NCI-H146 treated with DMSO at 0.1 percent for 48 hours (cell line): Measurements from ENCODE around the gene GDPD3.

Experiments used
- DNase-seq: peaks from one replicate; lab custom pipeline; 2025; ENCODE audit not compliant: unreplicated experiment; lab: John Stamatoyannopoulos, UW

GDPD3 gene

DNA sequence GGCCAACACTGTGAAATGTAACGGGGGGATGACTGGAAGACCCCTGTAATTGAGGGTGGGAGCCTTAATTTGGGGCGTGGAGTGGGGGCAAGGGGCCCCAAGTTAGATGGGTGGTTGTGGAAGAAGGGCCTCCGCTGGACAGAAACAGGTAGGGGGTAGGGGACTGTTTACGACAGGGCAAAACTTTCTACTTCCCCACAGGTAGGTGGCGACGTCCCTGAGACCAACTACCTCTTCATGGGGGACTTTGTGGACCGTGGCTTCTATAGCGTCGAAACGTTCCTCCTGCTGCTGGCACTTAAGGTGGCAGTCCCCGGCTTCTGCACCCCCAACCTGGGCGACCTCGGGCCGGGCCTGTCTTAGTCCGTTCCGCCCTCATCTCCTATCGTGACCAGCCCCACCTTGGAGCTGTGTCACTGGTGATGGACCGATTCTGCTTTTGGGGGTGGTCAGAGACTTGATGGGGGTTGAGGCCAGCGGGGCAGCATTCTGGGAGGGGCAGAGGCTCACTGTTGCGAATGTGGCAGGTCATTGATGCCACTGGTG lies 30.7 kb downstream of the GDPD3 start:
- DNase-seq = no peak

DNA sequence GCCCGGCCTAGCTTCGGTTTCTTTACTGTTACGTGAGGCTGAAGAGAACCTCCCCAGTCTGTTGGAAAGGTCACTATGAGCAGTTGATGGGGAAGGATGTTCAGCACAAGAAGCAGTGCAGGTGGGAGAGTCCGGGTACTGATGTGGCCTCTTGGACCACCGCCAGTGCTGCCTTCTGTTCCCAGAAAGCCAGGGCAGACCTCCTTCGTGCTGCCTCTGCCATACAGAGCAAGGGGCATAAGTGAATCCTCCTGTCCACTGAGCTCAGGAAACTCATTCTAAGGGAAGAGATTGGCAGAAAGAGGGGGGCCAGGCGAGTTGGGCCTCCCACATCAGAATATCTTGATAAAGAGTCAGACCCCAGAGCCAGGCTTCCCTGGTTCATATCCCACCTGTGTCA lies 33.9 kb downstream of the GDPD3 start:
- DNase-seq = no peak

DNA sequence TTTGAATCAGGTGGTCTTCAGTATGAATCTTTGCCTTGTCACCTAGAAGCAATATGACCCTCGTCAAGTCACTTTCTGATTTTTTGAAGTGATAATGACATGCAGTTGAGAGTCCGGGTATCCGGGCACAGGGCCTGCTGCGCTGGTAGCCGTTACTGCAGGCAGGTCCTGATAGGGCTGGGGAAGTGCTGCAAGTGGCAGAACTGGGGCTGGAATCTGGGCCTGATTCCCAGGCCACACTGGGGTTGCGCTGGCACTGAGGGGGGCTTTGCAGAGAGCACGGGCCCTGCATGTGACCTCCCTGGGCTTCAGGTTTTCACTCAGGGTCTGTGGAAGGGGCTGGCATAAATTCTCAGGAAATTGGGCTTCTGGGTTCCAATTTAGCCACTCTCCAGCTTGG lies 34.6 kb downstream of the GDPD3 start:
- DNase-seq = no peak

DNA sequence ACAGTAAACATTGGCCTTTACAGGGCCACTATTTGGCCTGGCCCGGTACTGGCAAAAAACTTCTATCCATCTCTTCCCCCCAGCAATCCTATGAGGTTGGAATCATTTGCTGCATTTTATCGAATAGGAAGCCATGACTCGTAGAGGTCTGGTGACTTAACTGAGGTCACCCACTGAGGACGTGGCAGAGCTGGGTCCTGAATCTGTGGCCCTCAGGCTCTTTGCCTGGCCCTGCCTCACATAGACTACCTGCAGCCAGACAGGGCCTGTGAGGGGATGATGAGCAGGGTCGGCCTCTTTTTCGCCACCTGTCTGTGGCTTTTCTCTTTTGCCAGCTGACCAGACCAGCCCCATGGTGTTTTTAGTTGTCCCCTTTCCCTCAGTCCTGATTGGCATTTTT lies 35.7 kb downstream of the GDPD3 start:
- no peak for DNase-seq

DNA sequence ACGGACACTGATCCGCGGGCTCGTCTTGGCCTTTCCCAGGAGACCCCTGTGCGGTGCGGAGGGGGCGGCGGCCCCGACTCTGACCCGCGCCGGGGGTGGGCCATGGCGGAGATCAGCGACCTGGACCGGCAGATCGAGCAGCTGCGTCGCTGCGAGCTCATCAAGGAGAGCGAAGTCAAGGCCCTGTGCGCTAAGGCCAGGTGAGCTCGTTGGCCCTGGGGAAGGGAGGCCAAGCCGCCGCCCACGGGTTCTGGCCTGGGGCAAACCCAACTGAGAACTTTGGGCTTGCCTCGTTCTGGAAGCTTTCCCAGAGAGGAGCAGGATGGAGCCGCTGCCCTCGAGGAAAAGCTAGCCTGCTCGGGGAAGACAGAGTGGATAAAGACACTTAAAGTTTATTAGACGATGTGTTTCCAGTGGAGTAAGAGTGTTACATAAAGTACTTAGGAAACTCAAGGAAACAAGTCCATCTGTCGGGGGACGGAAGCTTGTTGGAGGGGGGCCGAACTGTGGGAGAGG lies 37.0 kb downstream of the GDPD3 start:
- DNase-seq = no peak

DNA sequence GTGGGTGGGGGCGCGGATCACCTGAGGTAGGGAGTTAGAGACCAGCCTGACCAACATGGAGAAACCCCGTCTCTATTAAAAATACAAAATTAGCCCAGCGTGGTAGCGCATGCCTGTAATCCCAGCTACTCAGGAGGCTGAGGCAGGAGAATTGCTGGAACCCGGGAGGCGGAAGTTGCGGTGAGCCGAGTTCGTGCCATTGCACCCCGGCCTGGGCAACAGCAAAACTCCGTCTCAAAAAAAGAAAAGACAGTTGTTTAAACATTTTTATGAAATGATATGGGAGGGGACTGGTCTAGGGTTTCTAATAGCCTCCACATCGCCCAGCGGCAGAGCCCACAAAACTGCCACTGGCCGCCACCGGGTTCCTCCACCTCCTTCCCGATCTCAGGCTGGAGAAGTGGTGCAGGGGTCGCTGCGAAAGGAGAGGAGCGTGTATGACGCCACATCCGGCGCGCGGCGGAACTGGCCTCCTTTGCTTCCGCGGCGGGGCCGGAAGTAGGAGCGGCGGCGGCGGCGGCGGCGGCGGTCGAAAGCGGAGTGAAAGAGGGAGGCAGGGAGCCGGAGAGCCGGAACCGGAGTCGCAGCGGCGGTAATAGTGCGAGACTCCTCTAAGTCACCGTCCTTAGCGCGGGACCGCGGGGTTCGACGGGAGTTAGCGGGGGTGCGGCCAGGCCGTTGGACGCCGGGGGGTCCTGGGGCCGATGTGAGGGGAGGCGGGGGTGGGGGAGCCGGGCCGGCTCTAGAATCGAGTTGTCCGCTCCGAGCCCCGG lies 37.6 kb downstream of the GDPD3 start, which contains the start of gene PPP4C:
TSS of gene PPP4C (plus strand) at position 492 of the 773 bp plus-strand sequence. CDS start 384 bp downstream, outside the sequence.
- peak; percentile 89 for DNase-seq

DNA sequence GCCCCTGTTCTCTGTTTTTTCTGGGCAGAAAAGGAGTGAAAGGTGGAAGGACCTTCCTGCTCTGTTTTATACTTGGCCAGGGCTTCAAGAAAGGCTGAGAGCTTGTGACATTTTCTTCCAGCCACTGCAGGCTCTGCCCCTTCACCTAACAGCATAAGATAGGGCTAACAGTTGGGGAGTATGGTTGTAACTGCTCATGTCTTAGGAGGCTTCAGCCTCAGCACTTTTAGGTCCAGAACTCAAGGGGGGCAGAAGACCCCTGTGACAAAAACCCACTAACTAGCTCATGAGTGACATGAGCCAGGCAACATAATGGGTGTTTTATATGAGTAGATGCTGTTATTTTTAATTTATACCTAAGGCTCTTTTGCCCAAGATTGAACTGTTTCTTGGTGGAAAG lies 42.8 kb downstream of the GDPD3 start:
- DNase-seq = no peak

DNA sequence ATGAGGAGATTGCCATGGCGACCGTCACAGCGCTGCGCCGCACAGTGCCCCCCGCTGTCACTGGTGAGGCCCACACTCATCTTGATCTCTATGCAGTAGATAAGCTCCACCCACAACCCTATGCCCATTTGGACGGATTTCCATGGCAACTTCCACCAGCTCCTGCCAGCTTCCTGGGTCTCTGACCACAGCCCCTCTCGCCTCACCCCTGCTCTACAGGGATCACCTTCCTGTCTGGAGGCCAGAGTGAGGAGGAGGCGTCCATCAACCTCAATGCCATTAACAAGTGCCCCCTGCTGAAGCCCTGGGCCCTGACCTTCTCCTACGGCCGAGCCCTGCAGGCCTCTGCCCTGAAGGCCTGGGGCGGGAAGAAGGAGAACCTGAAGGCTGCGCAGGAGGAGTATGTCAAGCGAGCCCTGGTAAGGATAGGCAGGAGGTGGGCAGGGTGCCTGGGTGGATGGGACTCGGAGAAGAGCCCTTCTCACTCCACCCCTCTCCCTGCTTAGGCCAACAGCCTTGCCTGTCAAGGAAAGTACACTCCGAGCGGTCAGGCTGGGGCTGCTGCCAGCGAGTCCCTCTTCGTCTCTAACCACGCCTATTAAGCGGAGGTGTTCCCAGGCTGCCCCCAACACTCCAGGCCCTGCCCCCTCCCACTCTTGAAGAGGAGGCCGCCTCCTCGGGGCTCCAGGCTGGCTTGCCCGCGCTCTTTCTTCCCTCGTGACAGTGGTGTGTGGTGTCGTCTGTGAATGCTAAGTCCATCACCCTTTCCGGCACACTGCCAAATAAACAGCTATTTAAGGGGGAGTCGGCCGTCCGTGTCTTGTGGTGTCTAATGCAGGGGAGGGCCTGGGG lies 43.5 kb downstream of the GDPD3 start:
- DNase-seq = no peak

DNA sequence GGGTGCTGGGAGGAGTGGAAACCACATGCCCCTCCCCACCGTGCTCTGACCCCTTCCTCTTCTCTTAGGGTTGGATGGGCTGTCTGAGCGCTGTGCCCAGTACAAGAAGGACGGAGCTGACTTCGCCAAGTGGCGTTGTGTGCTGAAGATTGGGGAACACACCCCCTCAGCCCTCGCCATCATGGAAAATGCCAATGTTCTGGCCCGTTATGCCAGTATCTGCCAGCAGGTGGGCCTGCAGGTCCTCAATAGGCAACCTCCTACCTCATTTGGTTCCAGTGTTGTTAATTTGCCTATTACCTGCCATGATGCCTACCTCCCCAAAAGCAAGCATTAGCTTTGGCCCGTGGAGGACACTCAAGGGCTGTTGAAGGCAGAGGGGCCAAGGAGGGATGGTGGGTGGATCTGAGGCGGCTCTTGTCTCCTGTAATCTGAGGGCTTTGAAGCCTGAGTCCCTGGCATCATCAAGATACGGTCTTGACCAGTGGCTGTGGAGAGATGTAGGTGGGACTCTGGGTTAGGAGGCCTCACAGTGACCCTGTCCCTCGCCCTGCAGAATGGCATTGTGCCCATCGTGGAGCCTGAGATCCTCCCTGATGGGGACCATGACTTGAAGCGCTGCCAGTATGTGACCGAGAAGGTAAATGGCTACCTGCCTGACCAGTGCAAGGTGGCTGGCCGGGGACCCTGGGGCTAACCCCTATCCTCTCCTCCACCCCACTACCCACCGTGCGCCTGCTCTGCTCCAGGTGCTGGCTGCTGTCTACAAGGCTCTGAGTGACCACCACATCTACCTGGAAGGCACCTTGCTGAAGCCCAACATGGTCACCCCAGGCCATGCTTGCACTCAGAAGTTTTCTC lies 44.4 kb downstream of the GDPD3 start:
- DNase-seq = no peak

DNA sequence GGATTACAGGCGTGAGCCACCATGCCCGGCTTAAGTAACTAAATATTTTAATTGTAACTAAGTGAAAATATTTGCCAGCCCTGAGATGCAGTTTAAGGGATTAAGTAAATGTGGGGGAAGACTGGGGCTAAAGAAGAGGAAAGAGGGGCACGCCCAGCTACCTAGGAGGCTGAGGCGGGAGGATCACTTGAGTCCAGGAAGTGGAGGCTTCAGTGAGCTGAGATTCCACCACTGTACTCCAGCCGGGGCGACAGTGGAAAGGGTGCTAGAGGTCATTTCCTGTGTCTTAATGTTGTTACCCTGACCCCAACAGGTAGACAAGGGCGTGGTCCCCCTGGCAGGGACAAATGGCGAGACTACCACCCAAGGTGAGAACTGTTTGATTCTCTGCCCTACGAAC lies 45.0 kb downstream of the GDPD3 start:
- no peak for DNase-seq

DNA sequence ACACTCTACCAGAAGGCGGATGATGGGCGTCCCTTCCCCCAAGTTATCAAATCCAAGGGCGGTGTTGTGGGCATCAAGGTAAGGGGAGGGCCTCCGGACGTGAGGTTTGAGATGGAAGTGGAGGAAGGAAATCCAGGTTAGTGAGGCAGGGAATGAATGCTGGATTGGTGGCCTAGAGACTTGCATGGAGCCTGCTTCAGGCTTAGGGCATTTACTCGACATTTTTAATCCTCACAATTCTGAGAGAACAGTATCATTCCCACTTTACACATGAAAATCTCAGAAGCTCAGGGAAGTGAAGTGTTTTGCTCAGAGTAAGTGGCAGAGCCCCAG lies 45.8 kb downstream of the GDPD3 start:
- no peak for DNase-seq

DNA sequence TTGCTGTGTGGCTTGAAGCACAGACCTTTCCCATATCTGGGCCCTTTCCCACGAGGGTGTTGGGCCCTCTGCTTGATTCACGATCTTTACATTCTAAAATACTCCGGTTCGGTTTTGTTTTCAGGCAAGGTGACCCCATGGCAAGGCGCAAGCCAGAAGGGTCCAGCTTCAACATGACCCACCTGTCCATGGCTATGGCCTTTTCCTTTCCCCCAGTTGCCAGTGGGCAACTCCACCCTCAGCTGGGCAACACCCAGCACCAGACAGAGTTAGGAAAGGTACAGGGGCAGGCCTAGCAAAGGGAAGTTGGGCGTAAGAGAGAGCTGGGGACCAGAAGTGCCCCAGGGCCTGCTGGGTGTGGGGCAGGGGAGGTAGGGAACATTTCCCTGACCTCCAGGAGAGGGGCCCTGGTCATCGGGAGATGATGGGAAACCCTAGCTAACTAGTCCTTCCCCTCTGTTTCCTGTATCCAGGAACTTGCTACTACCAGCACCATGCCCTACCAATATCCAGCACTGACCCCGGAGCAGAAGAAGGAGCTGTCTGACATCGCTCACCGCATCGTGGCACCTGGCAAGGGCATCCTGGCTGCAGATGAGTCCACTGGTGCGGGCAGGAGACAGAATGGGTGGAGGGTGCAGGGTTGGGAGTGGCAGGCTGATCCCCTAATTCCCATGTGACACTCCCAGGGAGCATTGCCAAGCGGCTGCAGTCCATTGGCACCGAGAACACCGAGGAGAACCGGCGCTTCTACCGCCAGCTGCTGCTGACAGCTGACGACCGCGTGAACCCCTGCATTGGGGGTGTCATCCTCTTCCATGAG lies 46.4 kb downstream of the GDPD3 start:
- no peak for DNase-seq

DNA sequence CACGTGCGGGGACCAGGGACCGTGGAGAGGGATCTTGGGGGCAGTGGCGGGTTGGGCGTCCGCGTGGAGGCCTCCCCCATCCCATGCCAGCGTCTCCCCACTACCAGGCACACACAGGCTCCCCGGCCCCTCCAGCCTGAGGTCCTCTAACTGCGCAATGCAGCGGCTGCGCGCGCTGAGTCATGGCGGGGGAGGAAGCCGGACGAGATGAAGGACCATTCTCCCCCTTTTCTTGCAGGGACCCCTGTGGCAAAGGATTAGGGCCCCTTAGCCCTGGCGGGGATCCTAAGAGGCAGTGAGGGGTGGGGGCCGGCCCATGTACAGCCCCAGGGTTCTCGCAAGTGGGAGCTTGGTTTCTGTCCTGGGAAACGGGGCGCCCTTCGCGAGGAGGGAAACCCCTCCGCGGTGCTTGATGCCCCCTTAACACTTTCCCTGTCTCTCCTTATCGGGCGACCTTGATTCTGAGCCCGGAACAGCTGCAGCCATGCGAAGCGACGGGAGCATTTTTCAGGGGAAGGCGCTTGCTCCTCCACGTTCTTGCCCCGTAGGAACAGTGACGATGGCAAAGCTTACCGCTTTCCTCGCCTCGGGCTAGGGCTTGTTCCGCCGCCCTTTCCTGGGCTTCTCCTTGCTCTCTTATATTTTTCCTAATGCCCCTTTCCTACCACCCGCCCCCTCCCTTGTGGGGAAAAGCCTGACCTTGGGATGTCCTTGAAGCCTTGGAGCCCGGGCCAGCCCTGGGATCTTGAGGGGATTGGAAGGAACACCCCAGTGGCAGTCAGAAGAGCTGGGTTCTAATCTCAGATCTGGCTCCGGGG lies 47.2 kb downstream of the GDPD3 start:
- DNase-seq = no peak

DNA sequence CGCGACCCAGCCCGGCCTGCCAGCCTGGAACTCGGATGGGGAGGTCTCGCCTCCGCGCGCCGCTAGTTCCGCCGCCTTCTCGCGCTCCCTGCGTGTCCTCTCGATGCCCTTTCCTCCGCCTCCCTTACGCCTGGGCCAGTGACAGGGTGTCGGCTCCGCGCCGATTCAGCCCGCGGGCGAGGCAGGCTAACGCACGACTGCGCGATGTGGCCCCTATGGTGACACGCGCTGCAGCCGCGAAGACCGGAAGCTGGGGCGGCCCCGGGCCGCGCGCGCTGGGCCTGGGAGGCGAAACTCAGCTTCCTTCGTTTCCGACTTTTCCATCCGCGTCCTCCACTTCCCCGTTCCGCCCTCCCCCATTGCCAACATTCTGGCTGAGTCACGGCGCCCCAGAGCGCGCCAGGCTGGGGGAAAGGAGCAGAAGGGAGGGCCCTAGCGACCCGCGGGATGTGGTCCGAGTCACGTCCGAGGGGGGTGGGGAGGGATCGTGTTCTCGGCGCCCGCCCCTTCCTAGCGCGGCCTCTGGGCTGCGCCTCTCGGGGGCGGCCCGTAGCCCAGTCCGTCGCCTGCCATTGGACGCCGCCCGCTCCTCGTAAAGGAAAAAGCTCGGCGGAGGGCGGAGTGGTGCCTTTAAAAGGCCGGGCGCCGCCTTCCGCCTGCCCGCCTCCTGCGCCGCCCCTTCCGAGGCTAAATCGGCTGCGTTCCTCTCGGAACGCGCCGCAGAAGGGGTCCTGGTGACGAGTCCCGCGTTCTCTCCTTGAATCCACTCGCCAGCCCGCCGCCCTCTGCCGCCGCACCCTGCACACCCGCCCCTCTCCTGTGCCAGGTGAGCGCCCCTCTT lies 48.0 kb downstream of the GDPD3 start, which contains the start of gene ALDOA:
TSS of gene ALDOA (plus strand) at position 659 of the 841 bp plus-strand sequence. CDS start 1,138 bp downstream, outside the sequence.
- peak; percentile 97 for DNase-seq

DNA sequence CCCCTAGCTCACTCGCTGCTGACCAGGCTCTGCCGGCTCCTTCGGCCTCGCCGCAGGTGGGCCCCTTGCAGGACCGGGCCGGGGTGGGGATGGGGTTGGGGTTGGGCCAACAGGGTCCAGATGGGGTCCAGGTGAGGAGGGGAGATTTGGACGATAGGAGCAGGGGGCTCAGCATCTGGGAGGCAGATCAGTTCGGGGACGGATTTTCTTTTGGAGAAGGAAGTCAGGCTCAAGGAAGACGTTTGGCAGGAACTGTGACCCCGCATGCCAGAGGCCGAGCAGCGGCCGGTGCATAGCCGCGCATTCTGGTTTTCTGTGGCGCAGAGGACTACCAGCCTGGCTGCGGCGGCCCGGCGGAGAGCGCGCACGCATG lies 48.6 kb downstream of the GDPD3 start:
- no peak for DNase-seq

DNA sequence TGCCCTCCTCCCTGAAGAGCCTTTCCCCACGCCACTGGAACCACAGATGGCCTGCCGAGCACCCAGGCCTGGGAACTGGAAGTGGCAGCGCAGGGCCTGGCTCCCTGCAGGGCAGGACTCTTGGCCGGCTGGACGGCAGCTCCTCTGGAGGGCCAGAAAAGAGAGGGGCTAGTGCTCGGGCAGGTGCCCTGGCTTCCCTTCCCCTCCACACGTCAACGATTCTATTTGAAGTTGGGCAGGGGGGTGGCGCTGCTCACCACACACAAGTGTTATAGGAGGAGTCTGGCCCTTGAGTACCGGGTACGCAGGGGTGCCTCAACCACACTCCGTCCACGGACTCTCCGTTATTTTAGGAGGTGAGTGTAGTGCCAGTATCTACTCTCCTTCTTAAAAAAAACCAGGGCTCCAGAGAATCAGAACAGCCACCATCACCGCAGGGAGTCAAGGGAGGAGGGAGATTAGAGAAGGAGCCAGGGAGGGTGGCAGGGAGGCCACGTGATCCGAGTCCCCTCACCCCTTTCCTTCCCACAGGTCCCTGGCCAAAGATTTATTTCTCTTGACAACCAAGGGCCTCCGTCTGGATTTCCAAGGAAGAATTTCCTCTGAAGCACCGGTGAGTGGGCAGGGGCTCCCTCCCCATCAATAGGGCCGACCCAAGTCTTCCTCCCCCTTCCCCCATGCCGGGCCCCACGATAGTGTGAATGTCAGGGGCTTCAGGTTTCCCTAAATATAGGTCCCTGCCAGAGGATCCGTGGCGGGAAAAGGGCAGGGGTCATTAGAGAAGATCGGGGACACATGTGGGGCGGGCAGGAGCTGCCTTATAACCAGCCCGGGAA lies 49.2 kb downstream of the GDPD3 start:
- DNase-seq = peak; percentile 66

DNA sequence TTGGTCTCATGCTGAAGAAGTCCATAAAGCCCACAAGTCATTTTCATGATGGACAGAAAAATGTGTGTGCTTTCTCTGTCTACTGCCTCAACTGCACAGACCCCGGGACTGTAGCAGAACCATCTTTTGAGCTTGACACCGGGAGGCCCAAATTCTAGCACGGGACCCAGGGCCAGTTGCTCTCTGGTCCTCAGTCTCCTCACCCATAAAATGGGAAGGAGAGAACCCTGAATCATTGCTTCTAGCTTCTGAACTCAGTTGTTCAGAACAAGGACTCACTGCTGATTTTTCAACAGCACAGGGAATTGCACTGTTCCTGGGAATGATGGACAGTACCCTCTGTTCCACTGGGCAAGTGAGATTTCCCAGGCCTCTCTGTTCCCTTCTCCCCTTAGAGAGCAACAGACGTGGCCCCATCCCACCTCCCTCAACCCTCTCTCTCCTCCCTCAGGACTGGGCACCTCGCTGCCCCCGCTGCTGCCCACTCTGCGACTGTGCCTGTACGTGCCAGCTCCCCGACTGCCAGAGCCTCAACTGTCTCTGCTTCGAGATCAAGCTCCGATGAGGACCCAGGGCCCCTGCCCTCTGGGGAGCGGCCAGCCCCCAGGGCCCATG lies 50.0 kb downstream of the GDPD3 start:
- no peak for DNase-seq
